HFF-Myc (cell line): ENCODE results near the gene GRID1.

Experiments used
- DNase-seq: peaks from one replicate; pipeline ENCODE4 v3.0.0-alpha.2; 2011; ENCODE audit warnings: low read depth; ENCODE audit errors: extremely low read depth
- H3K4me3 ChIP-seq: replicated peaks from 2 replicates; pipeline ENCODE4 v1.5.1; 2011; ENCODE audit warnings: low read depth, mild to moderate bottlenecking, control low read depth, low read length
- TF ChIP-seq, protein P1 (sequence below): IDR thresholded peaks from 2 replicates; pipeline ENCODE4 v1.5.1; 2012; ENCODE audit warnings: mild to moderate bottlenecking, low read depth, low read length, control low read depth; ENCODE audit errors: missing control alignments

GRID1 gene

DNA sequence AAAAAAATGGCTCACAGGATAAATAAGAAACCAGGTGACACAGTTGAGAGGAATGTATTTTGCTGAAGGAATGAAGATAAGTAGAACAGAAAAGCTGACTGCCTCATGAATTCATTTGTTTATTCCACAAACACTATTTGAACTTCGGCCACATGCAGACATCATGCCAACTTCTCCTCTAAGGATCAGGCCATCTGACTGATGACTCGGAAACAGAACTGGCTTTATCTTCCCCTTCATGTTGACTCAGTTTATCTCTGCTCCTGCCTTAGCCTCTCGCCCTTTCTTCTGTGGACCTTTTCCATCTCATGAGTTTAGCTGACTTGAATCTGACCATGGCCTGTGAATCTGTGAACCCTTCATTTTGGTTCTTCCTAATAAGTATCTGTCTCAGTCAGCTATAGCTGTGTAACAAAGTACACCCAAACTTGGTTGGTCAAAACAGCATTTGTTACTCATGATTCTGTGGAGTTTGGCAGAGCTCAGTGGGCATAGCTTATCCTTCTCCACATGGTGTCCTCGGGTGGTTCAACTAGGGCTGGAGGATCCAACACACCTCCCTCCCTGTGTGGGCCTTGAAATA lies 44.0 kb upstream of the GRID1 start:
- H3K4me3 ChIP-seq, result no peak overlapping the region
- TF ChIP-seq, protein P1, sequence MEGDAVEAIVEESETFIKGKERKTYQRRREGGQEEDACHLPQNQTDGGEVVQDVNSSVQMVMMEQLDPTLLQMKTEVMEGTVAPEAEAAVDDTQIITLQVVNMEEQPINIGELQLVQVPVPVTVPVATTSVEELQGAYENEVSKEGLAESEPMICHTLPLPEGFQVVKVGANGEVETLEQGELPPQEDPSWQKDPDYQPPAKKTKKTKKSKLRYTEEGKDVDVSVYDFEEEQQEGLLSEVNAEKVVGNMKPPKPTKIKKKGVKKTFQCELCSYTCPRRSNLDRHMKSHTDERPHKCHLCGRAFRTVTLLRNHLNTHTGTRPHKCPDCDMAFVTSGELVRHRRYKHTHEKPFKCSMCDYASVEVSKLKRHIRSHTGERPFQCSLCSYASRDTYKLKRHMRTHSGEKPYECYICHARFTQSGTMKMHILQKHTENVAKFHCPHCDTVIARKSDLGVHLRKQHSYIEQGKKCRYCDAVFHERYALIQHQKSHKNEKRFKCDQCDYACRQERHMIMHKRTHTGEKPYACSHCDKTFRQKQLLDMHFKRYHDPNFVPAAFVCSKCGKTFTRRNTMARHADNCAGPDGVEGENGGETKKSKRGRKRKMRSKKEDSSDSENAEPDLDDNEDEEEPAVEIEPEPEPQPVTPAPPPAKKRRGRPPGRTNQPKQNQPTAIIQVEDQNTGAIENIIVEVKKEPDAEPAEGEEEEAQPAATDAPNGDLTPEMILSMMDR, result no peak
- no peak for DNase-seq

DNA sequence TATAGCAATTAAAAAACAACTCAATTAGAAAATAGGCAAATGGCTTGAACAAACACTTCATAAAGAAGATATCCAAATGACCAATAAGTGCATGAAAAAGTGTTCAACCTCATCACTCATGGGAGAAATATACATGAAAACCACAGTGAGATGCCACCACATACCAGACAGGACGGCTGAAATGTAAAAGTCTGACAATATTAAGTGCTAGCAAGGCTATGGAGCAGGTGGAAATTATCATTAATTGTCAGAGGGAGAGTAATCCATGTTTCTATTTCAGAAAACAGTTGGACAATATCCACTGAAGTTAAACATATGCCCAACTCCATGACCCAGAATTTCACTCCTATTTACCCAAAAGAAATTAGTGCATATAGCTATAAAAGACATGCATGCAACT lies 42.6 kb upstream of the GRID1 start:
- TF ChIP-seq, protein P1, result no peak
- H3K4me3 ChIP-seq, result no peak overlapping the region
- no peak for DNase-seq

DNA sequence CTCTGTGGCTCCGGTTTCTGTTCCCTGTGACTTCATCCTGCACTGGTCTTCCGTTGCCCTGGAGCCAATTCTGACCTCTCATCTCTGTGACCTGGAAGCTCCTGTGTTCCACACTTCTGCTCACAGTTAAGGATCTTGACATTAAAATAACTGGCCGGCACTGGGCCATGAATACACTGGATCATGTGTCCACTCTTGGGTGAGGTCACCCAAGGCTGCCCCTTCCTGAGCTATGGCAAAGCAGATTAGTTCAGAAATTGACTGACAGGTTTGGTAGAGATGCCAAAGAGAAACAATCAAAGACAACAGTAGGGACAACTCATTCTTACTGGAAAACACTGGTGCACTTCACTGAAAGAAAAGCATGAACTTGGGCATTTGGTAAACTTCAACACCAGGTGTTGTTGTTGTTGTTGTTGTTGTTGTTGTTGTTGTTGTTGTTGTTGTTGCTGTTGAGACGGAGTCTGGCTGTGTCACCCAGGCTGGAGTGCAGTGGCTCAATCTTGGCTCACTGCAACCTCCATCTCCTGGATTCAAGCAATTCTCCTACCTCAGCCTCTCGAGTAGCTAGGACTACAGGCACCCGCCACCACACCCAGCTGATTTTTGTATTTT lies 36.7 kb upstream of the GRID1 start:
- DNase-seq, result no peak
- H3K4me3 ChIP-seq, result no peak overlapping the region
- TF ChIP-seq, protein P1, result no peak

DNA sequence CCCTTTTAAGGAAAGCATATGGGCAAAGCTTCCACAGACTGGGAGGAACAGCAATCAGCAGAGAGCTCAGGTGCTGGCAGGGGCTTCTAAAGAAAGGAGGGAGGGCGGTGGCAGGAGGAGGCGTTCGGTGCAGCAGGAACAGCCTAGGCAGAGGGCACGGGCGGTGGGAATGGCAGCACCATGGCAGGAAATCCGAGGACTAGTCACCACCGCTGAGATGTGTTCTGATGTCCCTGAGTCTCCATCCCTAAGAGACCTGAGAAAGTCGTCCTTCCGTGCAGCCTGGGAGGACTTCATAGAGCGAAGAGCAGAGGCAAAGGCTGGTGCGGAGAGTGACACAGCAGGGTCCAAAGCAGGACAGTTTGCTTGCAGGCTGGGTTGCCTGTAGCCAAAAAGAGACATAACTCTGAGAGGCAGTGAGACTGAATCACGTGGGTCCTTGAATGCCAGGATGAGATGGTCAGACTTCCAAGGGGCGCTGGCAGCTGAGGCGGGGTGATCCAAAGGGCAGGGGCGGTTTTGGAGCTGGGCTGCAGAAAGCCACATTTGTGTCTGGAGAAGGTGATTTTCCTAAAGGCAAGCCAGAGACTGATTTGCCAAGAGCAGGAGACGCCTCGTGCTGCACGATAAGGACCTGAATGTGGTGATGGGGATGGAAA lies 35.8 kb upstream of the GRID1 start:
- no peak for DNase-seq
- TF ChIP-seq, protein P1, result no peak
- H3K4me3 ChIP-seq, result no peak overlapping the region

DNA sequence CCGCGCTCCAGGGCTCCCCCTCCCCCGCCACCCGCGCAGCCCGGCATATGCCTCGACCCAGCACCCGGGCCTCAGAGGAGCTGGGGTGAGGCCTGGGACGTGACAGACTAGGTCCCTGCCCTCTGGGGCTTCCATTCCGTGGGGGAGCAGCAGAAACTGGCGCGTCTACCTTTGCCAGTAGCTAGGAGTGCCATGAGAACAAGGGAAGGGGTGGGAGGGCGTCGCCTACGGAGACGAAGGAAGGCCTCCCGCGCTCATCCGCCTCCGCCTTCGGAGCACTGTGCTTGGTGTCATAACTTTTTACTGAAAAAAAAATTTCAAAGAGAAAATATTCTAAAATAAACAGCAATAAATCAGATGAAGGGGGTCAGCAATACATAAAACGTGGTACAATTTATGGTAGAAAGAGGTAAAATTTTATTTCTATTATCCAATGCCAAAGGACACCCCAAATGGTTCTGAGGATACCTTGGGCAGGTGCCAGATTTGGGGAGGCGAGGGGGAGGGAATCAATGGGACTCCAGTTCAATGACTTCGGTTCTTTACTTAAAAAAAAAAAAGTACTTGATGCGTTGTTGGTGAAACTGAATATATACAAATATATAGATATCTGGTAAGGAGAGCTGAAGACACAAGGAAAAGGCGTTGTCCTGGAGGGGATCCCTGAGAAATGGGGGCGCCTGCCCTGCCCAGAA lies 35.1 kb upstream of the GRID1 start:
- TF ChIP-seq, protein P1, result no peak
- DNase-seq, result no peak
- no peak overlapping the region for H3K4me3 ChIP-seq

DNA sequence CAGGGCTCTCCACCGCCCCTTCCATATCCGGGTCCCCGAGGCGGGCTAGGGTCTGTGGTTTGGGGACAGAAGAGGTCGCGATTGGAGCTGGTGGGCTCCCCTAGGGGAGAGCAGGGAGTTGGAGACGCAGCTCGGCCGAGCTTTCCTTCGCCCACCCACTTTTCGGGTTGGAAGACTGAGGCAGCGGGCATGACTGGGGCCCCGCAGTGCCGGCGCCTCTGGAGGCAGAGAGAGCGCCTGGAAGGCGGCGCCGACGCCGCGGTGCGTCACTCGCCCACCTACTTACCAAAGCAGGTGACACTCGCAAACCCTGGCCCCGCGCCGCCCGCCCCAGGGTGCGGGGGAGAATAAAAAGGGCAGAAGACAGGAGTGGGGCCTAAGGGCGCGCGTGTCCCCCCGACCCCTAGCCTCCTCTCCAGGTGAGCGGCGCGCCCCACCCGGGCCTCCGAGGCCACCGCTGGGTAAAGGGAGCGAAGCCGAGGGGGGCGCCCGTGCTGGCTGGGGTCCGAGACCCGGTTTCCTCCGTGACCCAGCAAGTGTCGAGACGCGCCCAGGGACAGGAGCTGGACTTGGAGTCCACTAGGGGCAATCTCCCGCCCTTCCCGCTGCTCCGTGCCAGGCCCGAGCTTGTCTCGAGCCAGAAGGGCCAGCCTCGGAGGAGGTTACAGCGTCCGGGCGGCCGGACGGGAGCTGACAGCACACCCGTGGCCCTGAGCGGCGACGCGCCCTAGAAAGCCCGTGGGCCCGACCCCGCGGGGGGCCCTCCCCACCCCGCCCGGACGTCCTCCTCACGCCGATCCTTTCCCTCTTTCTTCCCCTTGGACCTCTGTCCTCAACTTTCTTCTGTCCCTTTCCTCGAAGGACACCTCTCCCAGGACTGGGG lies 34.4 kb upstream of the GRID1 start:
- no peak for DNase-seq
- TF ChIP-seq, protein P1, result no peak
- H3K4me3 ChIP-seq, result peak overlapping the region; percentile 52
